ENCODE results near the gene ZFP92. TPM values are rescaled to one million over a fixed set of nuclear protein-coding genes. Genes with fewer than 3 reads are reported as not detected.

The ZFP92 gene
- polyA plus RNA-seq, 1 donor (not counting 4 experiments of a cell fraction or from before 2014, with no cell fraction given): 0.64 TPM

DNA sequence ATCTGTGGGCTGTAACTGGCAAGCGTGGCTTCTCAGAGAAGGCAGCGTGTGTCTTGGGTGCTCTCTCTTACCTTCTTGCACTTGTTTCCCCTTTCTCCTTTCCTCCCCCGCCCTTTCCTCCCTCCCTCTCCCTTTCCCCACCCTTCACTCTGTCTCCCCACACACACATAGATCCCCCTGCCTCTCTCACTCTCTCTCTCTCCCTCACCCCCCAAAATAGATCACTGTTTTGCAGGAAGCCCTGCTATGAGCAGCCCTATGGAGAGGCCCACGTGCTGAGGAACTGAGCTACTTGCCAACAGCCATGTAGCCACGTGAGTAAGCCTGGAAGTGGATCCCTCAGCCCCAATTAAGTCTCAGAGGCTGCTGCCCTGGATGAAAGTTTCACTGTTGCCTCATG is 5.8 kb upstream of the ZFP92 start:
- Histone ChIP-seq H3K27me3 (ENCODE audit: control insufficient read depth, extremely low read depth, insufficient read depth, low read length) (no peaks in the 10 kb centered on the region), H4K20me1 (ENCODE audit: control insufficient read depth, extremely low read depth, insufficient read depth, low read length) (no peaks in the 10 kb centered on the region), H3K9me1 (ENCODE audit: control insufficient read depth, extremely low read depth, insufficient read depth, low read length) (no peaks in the 10 kb centered on the region), H3K4me1 (ENCODE audit: control insufficient read depth, extremely low read depth, insufficient read depth, low read length) (no peaks in the 10 kb centered on the region), H3K4me3 (ENCODE audit: control insufficient read depth in 2 of 3, extremely low read depth in 1 of 3, insufficient read depth in 2 of 3, low read depth in 1 of 3, low read length in 3 of 3) (no peak overlapping the region), H3K36me3 (ENCODE audit: control insufficient read depth in 2 of 2, extremely low read depth in 1 of 2, insufficient read depth in 2 of 2, low read length in 2 of 2) (no peaks in the 10 kb centered on the region), H3K79me2 (ENCODE audit: control insufficient read depth, insufficient read depth, low read length) (no peaks in the 10 kb centered on the region), H3K4me2 (ENCODE audit: control insufficient read depth, extremely low read depth, insufficient read depth, low read depth, low read length) (no peak overlapping the region), H3K27ac (ENCODE audit: control insufficient read depth, insufficient read depth, low read length) (no peak overlapping the region), H2AFZ (ENCODE audit: control insufficient read depth, low read length) (no peak overlapping the region), H3K9me3 (ENCODE audit: control insufficient read depth, low read depth, low read length) (no peaks in the 10 kb centered on the region), H3K9ac (ENCODE audit: control insufficient read depth, extremely low read depth, insufficient read depth, low read length) (no peak overlapping the region)
- dilution Hi-C loops (cut with MboI; ENCODE audit: extremely low pct_ligation_motif_present, low sequenced_read_pairs): no loop called here
- DNase-seq (ENCODE audit: low read depth, low spot score) (no peak), FAIRE-seq (no peak)
- no peak for TF ChIP-seq EZH2 (IDR thresholded peaks at IDR 0.05; ENCODE audit: low read length)
- TF ChIP-seq, protein P1, sequence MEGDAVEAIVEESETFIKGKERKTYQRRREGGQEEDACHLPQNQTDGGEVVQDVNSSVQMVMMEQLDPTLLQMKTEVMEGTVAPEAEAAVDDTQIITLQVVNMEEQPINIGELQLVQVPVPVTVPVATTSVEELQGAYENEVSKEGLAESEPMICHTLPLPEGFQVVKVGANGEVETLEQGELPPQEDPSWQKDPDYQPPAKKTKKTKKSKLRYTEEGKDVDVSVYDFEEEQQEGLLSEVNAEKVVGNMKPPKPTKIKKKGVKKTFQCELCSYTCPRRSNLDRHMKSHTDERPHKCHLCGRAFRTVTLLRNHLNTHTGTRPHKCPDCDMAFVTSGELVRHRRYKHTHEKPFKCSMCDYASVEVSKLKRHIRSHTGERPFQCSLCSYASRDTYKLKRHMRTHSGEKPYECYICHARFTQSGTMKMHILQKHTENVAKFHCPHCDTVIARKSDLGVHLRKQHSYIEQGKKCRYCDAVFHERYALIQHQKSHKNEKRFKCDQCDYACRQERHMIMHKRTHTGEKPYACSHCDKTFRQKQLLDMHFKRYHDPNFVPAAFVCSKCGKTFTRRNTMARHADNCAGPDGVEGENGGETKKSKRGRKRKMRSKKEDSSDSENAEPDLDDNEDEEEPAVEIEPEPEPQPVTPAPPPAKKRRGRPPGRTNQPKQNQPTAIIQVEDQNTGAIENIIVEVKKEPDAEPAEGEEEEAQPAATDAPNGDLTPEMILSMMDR (optimal IDR thresholded peaks at IDR 0.05 in 1 of 3, IDR thresholded peaks at IDR 0.05 in 1 of 3, conservative IDR thresholded peaks at IDR 0.05 in 1 of 3; ENCODE audit: extremely low read depth in 1 of 3, insufficient read depth in 2 of 3, low read length in 3 of 3): no peak

DNA sequence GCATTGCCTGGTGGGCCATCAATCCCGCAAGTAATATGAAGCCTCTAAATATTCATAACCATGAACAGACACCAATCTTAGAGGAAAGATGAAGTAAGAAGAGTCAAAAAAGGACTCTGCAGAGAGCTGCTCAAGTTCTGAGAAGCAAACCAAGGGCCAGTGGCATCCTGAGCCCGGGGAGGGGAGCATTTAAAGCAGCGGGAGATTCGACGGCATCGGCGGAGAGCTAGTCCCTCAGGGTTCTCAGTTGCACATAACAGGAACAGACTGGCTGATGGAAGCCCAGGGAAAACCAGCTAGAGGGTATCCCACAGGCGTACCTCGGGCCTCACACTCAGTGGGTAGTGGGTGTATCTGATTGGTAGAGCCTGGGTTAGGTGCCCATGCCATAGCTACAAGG is 5.3 kb upstream of the ZFP92 start:
- H3K79me2 ChIP-seq (ENCODE audit: control insufficient read depth, insufficient read depth, low read length): no peaks in the 10 kb centered on the region
- H3K4me2 ChIP-seq (ENCODE audit: control insufficient read depth, extremely low read depth, insufficient read depth, low read depth, low read length): no peak overlapping the region
- dilution Hi-C loops (cut with MboI; ENCODE audit: extremely low pct_ligation_motif_present, low sequenced_read_pairs): no loop called here
- no peak for TF ChIP-seq EZH2 (IDR thresholded peaks at IDR 0.05; ENCODE audit: low read length)
- TF ChIP-seq, protein P1 (optimal IDR thresholded peaks at IDR 0.05 in 1 of 3, IDR thresholded peaks at IDR 0.05 in 1 of 3, conservative IDR thresholded peaks at IDR 0.05 in 1 of 3; ENCODE audit: extremely low read depth in 1 of 3, insufficient read depth in 2 of 3, low read length in 3 of 3): no peak
- FAIRE-seq (no peak), DNase-seq (ENCODE audit: low read depth, low spot score) (no peak)
- no peaks in the 10 kb centered on the region for H3K27me3 ChIP-seq (ENCODE audit: control insufficient read depth, extremely low read depth, insufficient read depth, low read length)
- no peak overlapping the region for H2AFZ ChIP-seq (ENCODE audit: control insufficient read depth, low read length)
- H3K27ac ChIP-seq (ENCODE audit: control insufficient read depth, insufficient read depth, low read length): no peak overlapping the region
- no peaks in the 10 kb centered on the region for H4K20me1 ChIP-seq (ENCODE audit: control insufficient read depth, extremely low read depth, insufficient read depth, low read length)
- H3K9me1 ChIP-seq (ENCODE audit: control insufficient read depth, extremely low read depth, insufficient read depth, low read length): no peaks in the 10 kb centered on the region
- H3K36me3 ChIP-seq (ENCODE audit: control insufficient read depth in 2 of 2, extremely low read depth in 1 of 2, insufficient read depth in 2 of 2, low read length in 2 of 2): no peaks in the 10 kb centered on the region
- H3K4me3 ChIP-seq (ENCODE audit: control insufficient read depth in 2 of 3, extremely low read depth in 1 of 3, insufficient read depth in 2 of 3, low read depth in 1 of 3, low read length in 3 of 3): no peak overlapping the region
- H3K9ac ChIP-seq (ENCODE audit: control insufficient read depth, extremely low read depth, insufficient read depth, low read length): no peak overlapping the region
- no peaks in the 10 kb centered on the region for H3K9me3 ChIP-seq (ENCODE audit: control insufficient read depth, low read depth, low read length)
- H3K4me1 ChIP-seq (ENCODE audit: control insufficient read depth, extremely low read depth, insufficient read depth, low read length): no peaks in the 10 kb centered on the region

All from keratinocyte (primary cell).